Measurements from ENCODE around the gene RFX5. TPM values are rescaled to one million over a fixed set of nuclear protein-coding genes. Genes with fewer than 3 reads are reported as not detected.

The RFX5 gene
- total and polyA plus RNA-seq, 2 of the 13 experiments (the other 11 are each of a cell fraction or from before 2014, with no cell fraction given): 17.9 to 36.2 TPM

- TF ChIP-seq PAXIP1 (CRISPR knock-in tag; conservative IDR thresholded peaks at IDR 0.05): no peak
- no peak for TF ChIP-seq GPBP1L1 (CRISPR knock-in tag; IDR thresholded peaks at IDR 0.05)
- TF ChIP-seq KMT2A (CRISPR knock-in tag; IDR thresholded peaks at IDR 0.05): 0 out of 2 replicates have a peak, but pooled peaks have one; percentile 10
- TF ChIP-seq NFRKB (IDR thresholded peaks at IDR 0.05): no peak
- TF ChIP-seq DMAP1 (CRISPR knock-in tag; IDR thresholded peaks at IDR 0.05): peak; percentile 48; the same call in 1 of the 2 replicates
- peak; percentile 78 for TF ChIP-seq RBFOX2 (IDR thresholded peaks at IDR 0.05; ENCODE audit: low read depth, low read length)
- no peak for TF ChIP-seq ZNF644 (CRISPR knock-in tag; IDR thresholded peaks at IDR 0.05; ENCODE audit: low read depth)
- TF ChIP-seq ZNF552 (CRISPR knock-in tag; IDR thresholded peaks at IDR 0.05; ENCODE audit: borderline replicate concordance): no peak
- no peak; the same call in 1 of the 2 replicates for TF ChIP-seq ZNF639 (CRISPR knock-in tag; conservative IDR thresholded peaks at IDR 0.05)
- peak; percentile 74; the same call in 1 of the 2 replicates for TF ChIP-seq MYPOP (CRISPR knock-in tag; IDR thresholded peaks at IDR 0.05)
- TF ChIP-seq SIN3A (IDR thresholded peaks at IDR 0.05; ENCODE audit: borderline replicate concordance, low read depth, low read length): peak; percentile 15; the same call in 1 of the 2 replicates
- 0 out of 2 replicates have a peak, but pooled peaks have one; percentile 70 for TF ChIP-seq ZNF564 (CRISPR knock-in tag; IDR thresholded peaks at IDR 0.05)
- TF ChIP-seq KDM5A (IDR thresholded peaks at IDR 0.05; ENCODE audit: borderline replicate concordance, low read length): peak; percentile 96; the same call in 1 of the 2 replicates
- 0 out of 2 replicates have a peak, but pooled peaks have one; percentile 10 for TF ChIP-seq ZMYM4 (CRISPR knock-in tag; IDR thresholded peaks at IDR 0.05)
- no peak for TF ChIP-seq CHD4 (IDR thresholded peaks at IDR 0.05; ENCODE audit: borderline replicate concordance, low read length)
- TF ChIP-seq POLR2AphosphoS5 (IDR thresholded peaks at IDR 0.05; ENCODE audit: low read depth, low read length): peak; percentile 78
- peak; percentile 46; the same call in 1 of the 2 replicates for TF ChIP-seq GATAD1 (CRISPR knock-in tag; IDR thresholded peaks at IDR 0.05)
- no peak for TF ChIP-seq CREB1 (IDR thresholded peaks at IDR 0.05)
- no peak for TF ChIP-seq CREB1 (CRISPR knock-in tag; IDR thresholded peaks at IDR 0.05)
- no peak for TF ChIP-seq ZNF280B (CRISPR knock-in tag; IDR thresholded peaks at IDR 0.05; ENCODE audit: borderline replicate concordance)
Measured at GRCh38 chr1:151327223-151327902, 19.7 kb downstream of the RFX5 start, which contains the start of gene PI4KB (continued).

All from HepG2 (cell line).